NCI-H2107 treated with DMSO at 0.1 percent for 48 hours (cell line): ENCODE results near the gene CACNA1B.
A peak's percentile ranks its signal among the peaks of the same experiment; 100 is the strongest.
"Not testable (repeated sequence)": the region's sequence is repeated elsewhere in the genome, so short reads cannot be mapped to it uniquely, and the experiment has no call there.

Source experiments
- DNase-seq: peaks from one replicate; lab custom pipeline; 2025; ENCODE audit not compliant: unreplicated experiment; lab: John Stamatoyannopoulos, UW

The CACNA1B gene

DNA sequence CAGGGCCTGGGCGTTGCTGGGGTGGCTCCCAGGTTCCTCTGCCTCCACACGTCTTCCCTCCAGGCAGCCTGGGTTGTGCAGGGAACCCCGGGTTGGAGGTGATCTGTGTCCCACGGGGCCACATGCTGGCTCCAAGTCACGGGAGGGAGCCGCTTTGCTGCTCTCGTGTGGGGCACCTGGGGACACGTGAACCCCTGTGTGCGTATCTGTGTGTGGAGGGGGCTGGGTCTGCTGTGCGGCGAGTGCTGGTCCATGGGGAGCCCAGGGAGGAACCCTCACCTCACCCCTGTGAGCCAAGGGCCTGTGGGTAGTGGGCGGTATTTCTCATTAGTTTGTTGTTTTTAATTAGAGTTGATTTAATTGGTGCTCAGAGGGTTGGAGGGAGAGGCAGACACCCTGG lies 7.5 kb downstream of the CACNA1B start:
- DNase-seq = not testable (repeated sequence)

GRCh38 chr9:137888621-137889020 lies 11.0 kb downstream of the CACNA1B start:
- not testable (repeated sequence) for DNase-seq

- DNase-seq = not testable (repeated sequence)
These were observed 12.4 kb downstream of the CACNA1B start for GRCh38 chr9:137889966-137890365.

GRCh38 chr9:137890768-137891587 lies 13.4 kb downstream of the CACNA1B start:
- not testable (repeated sequence) for DNase-seq

GRCh38 chr9:137891588-137892423 lies 14.2 kb downstream of the CACNA1B start:
- no peak for DNase-seq

- DNase-seq = peak; percentile 1
These were observed 15.0 kb downstream of the CACNA1B start for GRCh38 chr9:137892424-137893191.

GRCh38 chr9:137893670-137894069 lies 16.1 kb downstream of the CACNA1B start:
- DNase-seq = no peak

DNA sequence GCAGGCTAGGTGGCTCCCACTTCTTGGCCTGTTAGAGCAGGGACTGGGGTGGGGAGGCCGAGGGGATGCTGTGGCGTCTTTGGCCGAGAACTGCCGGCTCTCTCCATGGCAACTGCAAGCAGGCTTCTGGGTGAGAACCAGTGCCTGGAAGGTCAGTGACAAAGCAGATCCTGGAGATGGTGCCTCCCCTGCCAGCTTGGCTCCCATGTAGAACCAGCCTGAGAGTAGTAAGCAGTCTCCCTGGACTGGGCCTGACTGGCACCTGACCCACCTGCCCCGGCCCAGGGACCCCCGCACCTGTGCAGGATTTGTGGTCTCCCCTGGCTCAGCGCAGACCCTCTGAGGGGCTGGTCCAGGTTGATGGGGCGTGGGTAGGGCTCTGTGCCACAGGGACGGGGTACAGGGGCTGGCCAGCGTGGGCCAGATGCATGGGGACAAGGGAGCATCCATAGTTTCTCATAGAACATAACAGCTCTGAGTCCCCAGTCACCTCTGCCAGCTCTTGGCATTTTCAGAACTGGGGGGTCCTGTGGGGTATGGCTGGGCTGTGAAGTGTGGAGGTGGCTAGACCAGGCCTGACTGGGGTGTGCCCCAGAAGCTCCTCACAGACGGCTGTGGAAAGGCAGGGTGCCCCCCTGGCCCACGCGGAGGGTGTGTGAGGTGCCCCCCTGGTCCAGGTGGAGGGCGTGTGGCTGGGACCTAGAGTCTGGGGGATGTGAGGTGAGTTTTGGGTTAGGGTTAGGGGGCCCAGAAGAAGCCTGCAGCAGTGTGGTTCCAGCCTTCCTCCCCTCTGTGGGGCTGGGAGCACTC lies 22.2 kb downstream of the CACNA1B start:
- DNase-seq = no peak

DNA sequence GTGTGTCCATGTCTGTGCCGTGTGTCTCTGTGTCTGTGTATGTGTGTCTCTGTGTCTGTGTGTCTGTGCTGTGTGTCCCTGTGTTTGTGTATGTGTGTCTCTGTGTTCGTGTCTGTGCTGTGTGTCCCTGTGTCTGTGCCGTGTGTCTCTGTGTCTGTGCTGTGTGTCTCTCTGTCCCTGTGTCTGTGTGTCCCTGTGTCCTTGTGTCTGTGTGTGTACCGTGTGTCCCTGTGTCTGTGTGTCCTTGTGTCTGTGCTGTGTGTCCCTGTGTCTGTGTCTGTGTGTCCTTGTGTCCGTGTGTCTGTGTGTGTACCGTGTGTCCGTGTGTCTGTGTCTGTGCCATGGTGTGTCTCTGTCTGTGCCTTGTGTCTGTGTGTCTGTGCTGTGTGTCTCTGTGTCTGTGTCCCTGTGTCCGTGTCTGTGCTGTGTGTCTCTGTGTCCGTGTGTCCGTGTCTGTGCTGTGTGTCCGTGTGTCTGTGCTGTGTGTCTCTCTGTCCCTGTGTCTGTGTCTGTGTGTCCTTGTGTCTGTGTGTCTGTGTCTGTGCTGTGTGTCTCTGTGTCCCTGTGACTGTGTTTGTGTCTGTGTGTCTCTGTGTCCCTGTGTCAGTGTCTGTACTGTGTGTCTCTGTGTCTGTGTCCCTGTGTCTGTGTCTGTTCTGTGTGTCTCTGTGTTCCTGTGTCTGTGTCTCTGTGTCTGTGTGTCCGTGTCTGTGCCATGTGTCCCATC lies 23.2 kb downstream of the CACNA1B start:
- no peak for DNase-seq

GRCh38 chr9:137902646-137903045 lies 25.1 kb downstream of the CACNA1B start:
- DNase-seq = no peak

GRCh38 chr9:137905740-137906139 lies 28.2 kb downstream of the CACNA1B start:
- no peak for DNase-seq

- DNase-seq = no peak
These were observed 30.2 kb downstream of the CACNA1B start for GRCh38 chr9:137907776-137908175.

DNA sequence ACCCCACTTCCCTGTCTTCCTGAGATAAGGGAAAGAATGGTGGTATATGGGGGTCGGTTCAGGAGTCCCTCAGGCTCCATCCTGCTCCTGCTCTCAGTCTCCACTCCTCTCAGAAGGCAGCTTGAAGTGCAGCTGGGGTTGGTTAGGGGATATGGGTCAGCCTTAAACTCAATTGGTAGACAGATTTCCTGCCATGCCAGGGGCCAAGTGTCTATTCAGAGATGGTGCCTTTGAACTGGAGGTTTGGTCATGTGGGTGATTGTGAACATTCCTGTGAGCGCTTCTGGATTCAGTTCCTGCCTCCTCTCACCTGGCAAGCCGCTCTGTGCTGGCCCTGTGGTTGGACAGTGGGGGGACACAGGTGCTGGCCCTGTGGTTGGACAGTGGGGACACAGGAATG lies 35.1 kb downstream of the CACNA1B start:
- DNase-seq = no peak

- DNase-seq = no peak
These were observed 35.5 kb downstream of the CACNA1B start for GRCh38 chr9:137913132-137913531.

- DNase-seq = no peak
These were observed 36.5 kb downstream of the CACNA1B start for GRCh38 chr9:137913771-137914767.

- no peak for DNase-seq
These were observed 39.0 kb downstream of the CACNA1B start for GRCh38 chr9:137916540-137916939.

GRCh38 chr9:137917116-137917515 lies 39.5 kb downstream of the CACNA1B start:
- no peak for DNase-seq

GRCh38 chr9:137917795-137918194 lies 40.2 kb downstream of the CACNA1B start:
- no peak for DNase-seq
